ENCODE measurements around the gene HEY2. TPM values are rescaled to one million over a fixed set of nuclear protein-coding genes. Genes with fewer than 3 reads are reported as not detected.

The HEY2 gene
- total and polyA plus RNA-seq, 2 of the 8 experiments (the other 6 are each of a cell fraction or from before 2014, with no cell fraction given) = 9.1 to 16.2 TPM

GRCh38 chr6:125711013-125711675 is 38.3 kb upstream of the HEY2 start:
- H3K56ac ChIP-seq (replicated peaks; ENCODE audit: insufficient read length, low read depth, low read length) = no peak overlapping the region
- no peaks in the 10 kb centered on the region for H3K23me2 ChIP-seq (ENCODE audit: low read depth, low read length)
- no peak overlapping the region for H2BK120ac ChIP-seq (replicated peaks; ENCODE audit: low read depth, low read length)
- no peak overlapping the region for H4K5ac ChIP-seq (ENCODE audit: insufficient read length, low read depth, low read length)
- H2AFZ ChIP-seq (ENCODE audit: low read length) = no peak overlapping the region
- H3K4me3 ChIP-seq (ENCODE audit: extremely low read depth in 1 of 4, insufficient read depth in 2 of 4, low read depth in 3 of 4, low read length in 4 of 4) = no peak overlapping the region
- H4K20me1 ChIP-seq (replicated peaks in 1 of 2; ENCODE audit: control insufficient read depth in 1 of 2, insufficient read depth in 2 of 2, low read length in 2 of 2) = no peaks in the 10 kb centered on the region
- H2BK20ac ChIP-seq (ENCODE audit: low read length) = no peak overlapping the region
- no peak overlapping the region for H3K23ac ChIP-seq (ENCODE audit: insufficient read length)
- H2BK5ac ChIP-seq (ENCODE audit: low read depth, low read length) = no peak overlapping the region
- FAIRE-seq = no peak
- CTCF ChIA-PET (ENCODE audit: partially characterized antibody) = interaction anchor here (0.9 to 1.6 kb wide), 4 partner anchors 14 to 198 kb away, joined by 3 read pairs; no protein-coding TSS in a partner anchor
- peaks cover 0 to 8% (median 2%) of the 10 kb centered on the region in 4 experiments; a peak in 2 of 7 replicates for H3K4me1 ChIP-seq (replicated peaks in 1 of 4; ENCODE audit: control insufficient read depth in 3 of 4, insufficient read depth in 4 of 4, low read length in 3 of 4)
- no peak overlapping the region for H3K18ac ChIP-seq (ENCODE audit: extremely low read depth, low read length)
- H3K9ac ChIP-seq (replicated peaks in 1 of 4; ENCODE audit: extremely low read depth in 1 of 4, low read depth in 3 of 4, low read length in 3 of 4) = no peak overlapping the region
- no peak overlapping the region for H2BK15ac ChIP-seq (ENCODE audit: low read length)
- H4K8ac ChIP-seq (ENCODE audit: extremely low read depth, insufficient read depth, low read length) = no peak overlapping the region
- H3K14ac ChIP-seq (ENCODE audit: insufficient read length) = no peak overlapping the region
- DNase-seq (ENCODE audit: low read depth in 1 of 2, low spot score in 2 of 2) = no peak
- peaks cover 0 to 13% of the 10 kb centered on the region in 2 experiments; a peak in 2 of 4 replicates for H3K79me2 ChIP-seq (ENCODE audit: control insufficient read depth in 1 of 2, insufficient read depth in 2 of 2, low read length in 2 of 2)
- peak overlapping the region; percentile 92; the same call in 1 of the 2 replicates for H2AK5ac ChIP-seq (ENCODE audit: low read depth, low read length)
- no peaks in the 10 kb centered on the region for H3K79me1 ChIP-seq (ENCODE audit: low read depth, low read length)
- no peak overlapping the region for H3K4me2 ChIP-seq (ENCODE audit: insufficient read depth in 1 of 2, low read depth in 2 of 2, low read length in 2 of 2)
- 0 out of 2 replicates have a peak overlapping the region, but pooled peaks have one; percentile 91 for H2BK12ac ChIP-seq (ENCODE audit: low read depth, low read length)
- no peaks in the 10 kb centered on the region for H3K27me3 ChIP-seq (replicated peaks in 1 of 4; ENCODE audit: control insufficient read depth in 3 of 4, extremely low read depth in 1 of 4, insufficient read depth in 3 of 4, low read length in 3 of 4)
- peaks cover 0 to 9% (median 2%) of the 10 kb centered on the region in 4 experiments; a peak in 3 of 8 replicates for H3K36me3 ChIP-seq (ENCODE audit: control insufficient read depth in 2 of 4, insufficient read depth in 4 of 4, low read length in 3 of 4)
- POLR2A ChIA-PET (ENCODE audit: partially characterized antibody) = interaction anchor here (1.2 kb wide), 1 partner anchor 14 kb away, joined by 3 read pairs; no protein-coding TSS in a partner anchor
- no peak overlapping the region for H4K91ac ChIP-seq (replicated peaks; ENCODE audit: insufficient read length, low read length)
- 91% methylated on average over 4 of the region's 4 CpGs; no CpG with 5 or more reads in 1 of the 2 experiments for WGBS, 2 experiments (ENCODE audit: extremely low coverage in 1 of 2, insufficient coverage in 1 of 2, insufficient read length in 1 of 2, insufficient replicate concordance in 2 of 2, low coverage in 1 of 2, low lambda C conversion rate in 2 of 2, missing lambda C conversion rate in 1 of 2)
- H3K4ac ChIP-seq (replicated peaks; ENCODE audit: insufficient read length, low read depth, low read length) = no peak overlapping the region
- H3K27ac ChIP-seq (ENCODE audit: low read depth, low read length) = no peak overlapping the region
- peaks cover 7 to 17% of the 10 kb centered on the region in 2 experiments for H3K9me3 ChIP-seq (ENCODE audit: insufficient read depth in 2 of 2, low read depth in 1 of 2, low read length in 1 of 2)
- TF ChIP-seq POU5F1 (IDR thresholded peaks at IDR 0.05; ENCODE audit: low read depth, low read length) (no peak), RXRA (IDR thresholded peaks at IDR 0.05; ENCODE audit: insufficient read depth, low read depth, low read length) (no peak), CBX5 (IDR thresholded peaks at IDR 0.05; ENCODE audit: low read depth, low read length) (no peak), HDAC2 (IDR thresholded peaks at IDR 0.05; ENCODE audit: borderline replicate concordance in 1 of 2, low read depth in 2 of 2, low read length in 2 of 2) (no peak), SIN3A (conservative IDR thresholded peaks at IDR 0.05 in 1 of 2, IDR thresholded peaks at IDR 0.05 in 1 of 2; ENCODE audit: low read depth in 1 of 2, low read length in 2 of 2) (no peak), RNF2 (IDR thresholded peaks at IDR 0.05; ENCODE audit: borderline replicate concordance, low read depth, low read length, missing control alignments, poor library complexity, severe bottlenecking) (no peak), SAP30 (IDR thresholded peaks at IDR 0.05; ENCODE audit: insufficient read depth, insufficient replicate concordance, low read length) (no peak), RAD21 (IDR thresholded peaks at IDR 0.05 in 1 of 2, conservative IDR thresholded peaks at IDR 0.05 in 1 of 2; ENCODE audit: low read depth in 2 of 2, low read length in 2 of 2) (no peak)
- TF ChIP-seq, protein P1, sequence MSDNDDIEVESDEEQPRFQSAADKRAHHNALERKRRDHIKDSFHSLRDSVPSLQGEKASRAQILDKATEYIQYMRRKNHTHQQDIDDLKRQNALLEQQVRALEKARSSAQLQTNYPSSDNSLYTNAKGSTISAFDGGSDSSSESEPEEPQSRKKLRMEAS (IDR thresholded peaks at IDR 0.05) = no peak

Data from H1 (cell line).